ENCODE data around the gene GLI1. TPM values are rescaled to one million over a fixed set of nuclear protein-coding genes. Genes with fewer than 3 reads are reported as not detected.
"Not testable (repeated sequence)": the region's sequence is repeated elsewhere in the genome, so short reads cannot be mapped to it uniquely, and the experiment has no call there.

GLI1 gene
- total RNA-seq, 1 experiment from 2014 or later = 22.4 TPM

DNA sequence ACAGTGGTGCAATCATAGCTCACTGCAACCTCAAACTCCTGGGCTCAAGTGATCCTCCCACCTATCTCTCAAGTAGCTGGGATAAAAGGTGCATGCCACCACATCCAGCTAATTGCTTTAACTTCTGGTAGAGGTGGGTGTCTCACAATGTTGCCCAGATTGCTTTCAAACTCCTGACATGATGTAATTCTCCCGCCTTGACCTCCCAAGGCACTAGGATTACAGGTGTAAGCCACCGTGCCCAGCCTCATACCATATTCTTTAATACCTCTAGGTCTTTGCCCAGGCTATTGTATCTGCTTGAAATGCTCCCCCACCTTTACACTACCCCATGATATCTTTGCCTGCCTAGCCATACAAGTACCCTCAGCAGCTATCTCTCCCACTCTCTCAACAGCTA, 40.1 kb upstream of the GLI1 start:
- no peaks in the 10 kb centered on the region for H3K27me3 ChIP-seq (replicated peaks; ENCODE audit: insufficient read depth, low read depth, low read length, poor library complexity)
- no TSS peak for BruUV-seq (replicated peaks)
- no peak for DNase-seq (ENCODE audit: low spot score)
- H3K27ac ChIP-seq (ENCODE audit: low read depth, low read length, poor library complexity, severe bottlenecking) = no peak overlapping the region
- ChIA-PET CTCF (no interaction called here), POLR2A (ENCODE audit: low non-redundant PET) (no interaction called here)
- peaks cover 9% of the 10 kb centered on the region for H3K36me3 ChIP-seq (ENCODE audit: insufficient read depth, low read length, poor library complexity, severe bottlenecking)
- intact Hi-C loops (cut with micrococcal nuclease; ENCODE audit: unreplicated experiment) = no loop called here
- TF ChIP-seq, protein P1, sequence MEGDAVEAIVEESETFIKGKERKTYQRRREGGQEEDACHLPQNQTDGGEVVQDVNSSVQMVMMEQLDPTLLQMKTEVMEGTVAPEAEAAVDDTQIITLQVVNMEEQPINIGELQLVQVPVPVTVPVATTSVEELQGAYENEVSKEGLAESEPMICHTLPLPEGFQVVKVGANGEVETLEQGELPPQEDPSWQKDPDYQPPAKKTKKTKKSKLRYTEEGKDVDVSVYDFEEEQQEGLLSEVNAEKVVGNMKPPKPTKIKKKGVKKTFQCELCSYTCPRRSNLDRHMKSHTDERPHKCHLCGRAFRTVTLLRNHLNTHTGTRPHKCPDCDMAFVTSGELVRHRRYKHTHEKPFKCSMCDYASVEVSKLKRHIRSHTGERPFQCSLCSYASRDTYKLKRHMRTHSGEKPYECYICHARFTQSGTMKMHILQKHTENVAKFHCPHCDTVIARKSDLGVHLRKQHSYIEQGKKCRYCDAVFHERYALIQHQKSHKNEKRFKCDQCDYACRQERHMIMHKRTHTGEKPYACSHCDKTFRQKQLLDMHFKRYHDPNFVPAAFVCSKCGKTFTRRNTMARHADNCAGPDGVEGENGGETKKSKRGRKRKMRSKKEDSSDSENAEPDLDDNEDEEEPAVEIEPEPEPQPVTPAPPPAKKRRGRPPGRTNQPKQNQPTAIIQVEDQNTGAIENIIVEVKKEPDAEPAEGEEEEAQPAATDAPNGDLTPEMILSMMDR (conservative IDR thresholded peaks at IDR 0.05; ENCODE audit: low read depth, low read length) = no peak
- no peak for TF ChIP-seq EZH2 (IDR thresholded peaks at IDR 0.05; ENCODE audit: borderline replicate concordance, low read depth, low read length, poor library complexity, severe bottlenecking)
- no peaks in the 10 kb centered on the region for H3K4me1 ChIP-seq (ENCODE audit: insufficient read depth, low read length, poor library complexity, severe bottlenecking)
- H3K4me3 ChIP-seq (ENCODE audit: low read depth, low read length, poor library complexity, severe bottlenecking) = no peak overlapping the region
- H3K9me3 ChIP-seq (ENCODE audit: low read depth, low read length, poor library complexity, severe bottlenecking) = no peaks in the 10 kb centered on the region

DNA sequence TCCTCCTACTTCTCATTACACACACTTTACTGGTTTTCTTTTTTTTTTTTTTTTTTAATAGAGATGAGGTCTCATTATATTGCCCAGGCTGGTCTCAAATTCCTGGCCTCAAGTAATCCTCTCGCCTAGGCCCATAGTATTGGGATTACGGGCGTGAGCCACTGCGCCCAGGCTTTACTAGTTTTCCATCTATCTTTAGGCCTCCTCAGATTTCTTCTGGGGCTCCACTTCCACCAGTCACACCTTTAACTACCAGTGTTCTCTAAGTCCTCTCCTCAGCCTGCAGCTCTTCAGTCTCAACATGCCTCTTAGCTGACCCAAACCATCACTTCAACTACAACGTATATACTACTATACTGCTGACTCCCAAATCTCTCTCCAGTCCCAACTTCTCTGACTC, 39.1 kb upstream of the GLI1 start:
- Histone ChIP-seq H3K4me1 (ENCODE audit: insufficient read depth, low read length, poor library complexity, severe bottlenecking) (no peaks in the 10 kb centered on the region), H3K27ac (ENCODE audit: low read depth, low read length, poor library complexity, severe bottlenecking) (no peak overlapping the region), H3K9me3 (ENCODE audit: low read depth, low read length, poor library complexity, severe bottlenecking) (no peaks in the 10 kb centered on the region), H3K36me3 (ENCODE audit: insufficient read depth, low read length, poor library complexity, severe bottlenecking) (peaks cover 10% of the 10 kb centered on the region), H3K4me3 (ENCODE audit: low read depth, low read length, poor library complexity, severe bottlenecking) (no peak overlapping the region), H3K27me3 (replicated peaks; ENCODE audit: insufficient read depth, low read depth, low read length, poor library complexity) (no peaks in the 10 kb centered on the region)
- POLR2A ChIA-PET (ENCODE audit: low non-redundant PET) = no interaction called here
- CTCF ChIA-PET = no interaction called here
- TF ChIP-seq EZH2 (IDR thresholded peaks at IDR 0.05; ENCODE audit: borderline replicate concordance, low read depth, low read length, poor library complexity, severe bottlenecking) = no peak
- intact Hi-C loops (cut with micrococcal nuclease; ENCODE audit: unreplicated experiment) = loop anchor here (1.0 kb wide), 1 partner anchor 17 kb away; no protein-coding TSS in a partner anchor
- DNase-seq (ENCODE audit: low spot score) = no peak
- no TSS peak for BruUV-seq (replicated peaks)

DNA sequence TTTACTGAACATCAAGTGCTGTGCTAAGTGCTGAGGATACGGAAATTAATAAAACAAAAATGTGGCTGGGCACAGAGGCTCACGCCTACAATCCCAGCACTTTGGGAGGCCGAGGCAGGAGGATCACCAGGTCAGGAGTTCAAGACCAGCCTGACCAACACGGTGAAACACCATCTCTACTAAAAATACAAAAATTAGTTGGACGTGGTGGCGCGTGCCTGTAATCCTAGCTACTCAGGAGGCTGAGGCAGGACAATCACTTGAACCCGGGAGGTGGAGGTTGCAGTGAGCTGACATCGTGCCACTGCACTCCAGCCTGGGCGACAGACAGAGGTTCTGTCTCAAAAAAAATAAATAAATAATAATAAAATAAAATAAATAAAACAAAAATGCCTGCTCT, 32.6 kb upstream of the GLI1 start:
- H3K4me1 ChIP-seq (ENCODE audit: insufficient read depth, low read length, poor library complexity, severe bottlenecking) = peaks cover 13% of the 10 kb centered on the region
- H3K27me3 ChIP-seq (replicated peaks; ENCODE audit: insufficient read depth, low read depth, low read length, poor library complexity); BruUV-seq (replicated peaks); intact Hi-C loops (cut with micrococcal nuclease; ENCODE audit: unreplicated experiment); CTCF ChIA-PET; DNase-seq (ENCODE audit: low spot score); H3K9me3 ChIP-seq (ENCODE audit: low read depth, low read length, poor library complexity, severe bottlenecking); H3K27ac ChIP-seq (ENCODE audit: low read depth, low read length, poor library complexity, severe bottlenecking); H3K4me3 ChIP-seq (ENCODE audit: low read depth, low read length, poor library complexity, severe bottlenecking): not testable (repeated sequence)
- H3K36me3 ChIP-seq (ENCODE audit: insufficient read depth, low read length, poor library complexity, severe bottlenecking) = peaks cover 10% of the 10 kb centered on the region
- POLR2A ChIA-PET (ENCODE audit: low non-redundant PET) = interaction anchor here (0.7 kb wide), 1 partner anchor 37 kb away, joined by 8 read pairs; no protein-coding TSS in a partner anchor

DNA sequence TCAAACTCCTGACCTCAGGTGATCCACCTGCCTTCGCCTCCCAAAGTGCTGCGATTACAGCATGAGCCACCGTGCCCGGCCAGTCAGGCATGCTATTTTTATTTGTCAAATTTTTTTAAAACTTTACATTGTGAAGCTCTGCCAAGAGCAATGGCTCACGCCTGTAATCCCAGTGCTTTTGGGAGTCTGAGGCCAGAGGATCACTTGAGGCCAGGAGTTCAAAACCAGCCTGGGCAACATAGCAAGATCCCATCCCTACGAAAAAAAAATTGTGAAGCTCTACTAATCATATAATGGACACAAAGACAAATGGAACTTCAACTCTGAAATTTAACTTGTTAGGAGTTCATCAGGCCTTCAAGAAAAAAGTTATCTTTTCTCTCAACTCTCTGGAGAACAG, 30.6 kb upstream of the GLI1 start:
- ChIA-PET CTCF (no interaction called here), POLR2A (ENCODE audit: low non-redundant PET) (no interaction called here)
- Histone ChIP-seq H3K27me3 (replicated peaks; ENCODE audit: insufficient read depth, low read depth, low read length, poor library complexity) (no peaks in the 10 kb centered on the region), H3K36me3 (ENCODE audit: insufficient read depth, low read length, poor library complexity, severe bottlenecking) (peaks cover 4% of the 10 kb centered on the region), H3K9me3 (ENCODE audit: low read depth, low read length, poor library complexity, severe bottlenecking) (no peaks in the 10 kb centered on the region), H3K4me3 (ENCODE audit: low read depth, low read length, poor library complexity, severe bottlenecking) (peak overlapping the region; percentile 73), H3K27ac (ENCODE audit: low read depth, low read length, poor library complexity, severe bottlenecking) (peak overlapping the region; percentile 84), H3K4me1 (ENCODE audit: insufficient read depth, low read length, poor library complexity, severe bottlenecking) (peaks cover 13% of the 10 kb centered on the region)
- intact Hi-C loops (cut with micrococcal nuclease; ENCODE audit: unreplicated experiment) = no loop called here
- TF ChIP-seq, protein P1 (conservative IDR thresholded peaks at IDR 0.05; ENCODE audit: low read depth, low read length) = no peak
- DNase-seq (ENCODE audit: low spot score) = no peak
- no TSS peak for BruUV-seq (replicated peaks)
